Loucy (cell line): ENCODE results near the gene EEF1AKMT1.

Experiments
- H2AFZ ChIP-seq: fragments of 200-600 bp; sonication (generic); 2 replicates; pipeline ENCODE4 v1.6.0; 2016; ENCODE audit warnings: antibody characterized with exemption, mild to moderate bottlenecking, low read length, moderate library complexity
- H3F3A ChIP-seq: fragments of 200-600 bp; 2 replicates; pipeline ENCODE4 v1.6.0; 2016; ENCODE audit warnings: antibody characterized with exemption, low read depth, mild to moderate bottlenecking
- H3K27me3 ChIP-seq: fragments of 200-600 bp; sonication (generic); 2 replicates; pipeline ENCODE4 v1.6.1; 2014; ENCODE audit warnings: low read length, mild to moderate bottlenecking; ENCODE audit not compliant: insufficient read depth, poor library complexity, severe bottlenecking
- H3K36me3 ChIP-seq: fragments of 200-600 bp; sonication (generic); 2 replicates; pipeline ENCODE4 v1.6.1; 2016; ENCODE audit warnings: low read length; ENCODE audit not compliant: insufficient read depth
- H3K4me1 ChIP-seq: fragments of 200-600 bp; sonication (generic); 2 replicates; pipeline ENCODE4 v1.5.1; 2014; ENCODE audit warnings: low read length, mild to moderate bottlenecking; ENCODE audit not compliant: insufficient read depth, poor library complexity, severe bottlenecking
- H3K4me2 ChIP-seq: fragments of 200-600 bp; sonication (generic); 2 replicates; pipeline ENCODE4 v1.6.0; 2014; ENCODE audit warnings: antibody characterized with exemption, low read length, low read depth, mild to moderate bottlenecking; ENCODE audit not compliant: poor library complexity, severe bottlenecking
- H3K4me3 ChIP-seq: fragments of 200-600 bp; sonication (generic); 2 replicates; pipeline ENCODE4 v1.5.1; 2014; ENCODE audit warnings: low read length, mild to moderate bottlenecking, mixed read lengths; ENCODE audit not compliant: poor library complexity, severe bottlenecking
- H3K79me2 ChIP-seq: fragments of 200-600 bp; sonication (generic); 2 replicates; pipeline ENCODE4 v1.6.1; 2014; ENCODE audit warnings: low read length; ENCODE audit not compliant: insufficient read depth
- H3K9ac ChIP-seq: fragments of 200-600 bp; sonication (generic); 2 replicates; pipeline ENCODE4 v1.6.0; 2014; ENCODE audit warnings: mild to moderate bottlenecking, low read depth, low read length, moderate library complexity; ENCODE audit not compliant: poor library complexity, severe bottlenecking
- H3K9me2 ChIP-seq: fragments of 200-600 bp; sonication (generic); replicated peaks from 2 replicates; pipeline ENCODE4 v1.6.1; 2016; ENCODE audit warnings: low read depth, low read length, mixed read lengths
- H3K9me3 ChIP-seq: fragments of 200-600 bp; sonication (generic); 2 replicates; pipeline ENCODE4 v1.6.1; 2014; ENCODE audit warnings: mild to moderate bottlenecking, antibody characterized with exemption, low read length, low read depth; ENCODE audit not compliant: insufficient read depth
- H4K20me1 ChIP-seq: fragments of 200-600 bp; sonication (generic); 2 replicates; pipeline ENCODE4 v1.6.0; 2014; ENCODE audit warnings: antibody characterized with exemption, low read length, mild to moderate bottlenecking; ENCODE audit not compliant: insufficient read depth, poor library complexity, severe bottlenecking
- EZH2phosphoT487 ChIP-seq: fragments of 200-600 bp; IDR thresholded peaks from 2 replicates; pipeline ENCODE4 v1.6.1; 2018; ENCODE audit warnings: antibody characterized with exemption, mild to moderate bottlenecking, moderate library complexity, borderline replicate concordance
- TF ChIP-seq, protein P1 (sequence below): fragments of 200-600 bp; sonication (generic); conservative IDR thresholded peaks from 2 replicates; pipeline ENCODE4 v1.5.1; 2014; ENCODE audit warnings: mild to moderate bottlenecking, antibody characterized with exemption, low read length

Gene EEF1AKMT1

DNA sequence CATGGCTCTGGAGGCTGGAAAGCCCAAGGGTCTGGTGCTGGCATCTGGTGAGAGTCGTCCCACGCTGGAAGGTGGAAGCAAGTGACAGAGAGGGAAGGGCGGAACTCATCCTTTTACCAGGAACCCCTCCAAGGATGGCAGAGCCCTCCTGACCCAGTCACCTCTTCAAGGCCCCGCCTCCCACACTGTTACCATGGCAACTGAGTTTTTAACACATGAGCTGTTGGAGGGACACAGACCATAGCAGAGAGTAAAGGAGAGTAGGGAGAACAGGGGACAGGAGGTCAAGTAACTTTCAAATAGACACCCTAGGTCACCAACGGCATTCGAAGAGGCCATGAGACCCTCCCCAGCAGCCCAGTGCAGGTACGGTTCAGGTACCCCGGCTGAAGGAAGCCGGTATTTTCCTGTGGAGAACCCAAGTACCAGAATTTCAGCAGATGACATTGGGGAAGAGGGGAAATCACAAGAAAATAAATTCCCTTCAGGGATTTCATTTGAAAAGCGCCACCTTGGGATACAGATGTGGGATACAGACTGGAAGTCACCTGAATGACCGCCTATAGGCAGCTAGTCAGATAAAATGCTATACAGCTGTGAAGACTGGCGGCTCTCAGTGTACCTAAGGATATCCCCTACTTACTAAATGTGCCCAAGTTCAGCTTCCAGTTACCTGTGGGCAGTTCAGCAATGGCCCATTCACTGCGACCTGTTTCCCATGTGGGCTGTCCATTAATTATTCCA is 62.3 kb downstream of the EEF1AKMT1 start:
- Histone ChIP-seq H3K4me1 (peaks cover 3% of the 10 kb centered on the region), H3K4me2 (no peak overlapping the region), H2AFZ (no peak overlapping the region), H3K79me2 (no peaks in the 10 kb centered on the region), H3K4me3 (no peak overlapping the region), H3K9me3 (no peaks in the 10 kb centered on the region), H3F3A (no peaks in the 10 kb centered on the region), H3K27me3 (no peaks in the 10 kb centered on the region), H3K36me3 (no peaks in the 10 kb centered on the region), H3K9ac (no peak overlapping the region), H4K20me1 (no peaks in the 10 kb centered on the region), H3K9me2 (no peaks in the 10 kb centered on the region)
- TF ChIP-seq EZH2phosphoT487 = no peak
- TF ChIP-seq, protein P1, sequence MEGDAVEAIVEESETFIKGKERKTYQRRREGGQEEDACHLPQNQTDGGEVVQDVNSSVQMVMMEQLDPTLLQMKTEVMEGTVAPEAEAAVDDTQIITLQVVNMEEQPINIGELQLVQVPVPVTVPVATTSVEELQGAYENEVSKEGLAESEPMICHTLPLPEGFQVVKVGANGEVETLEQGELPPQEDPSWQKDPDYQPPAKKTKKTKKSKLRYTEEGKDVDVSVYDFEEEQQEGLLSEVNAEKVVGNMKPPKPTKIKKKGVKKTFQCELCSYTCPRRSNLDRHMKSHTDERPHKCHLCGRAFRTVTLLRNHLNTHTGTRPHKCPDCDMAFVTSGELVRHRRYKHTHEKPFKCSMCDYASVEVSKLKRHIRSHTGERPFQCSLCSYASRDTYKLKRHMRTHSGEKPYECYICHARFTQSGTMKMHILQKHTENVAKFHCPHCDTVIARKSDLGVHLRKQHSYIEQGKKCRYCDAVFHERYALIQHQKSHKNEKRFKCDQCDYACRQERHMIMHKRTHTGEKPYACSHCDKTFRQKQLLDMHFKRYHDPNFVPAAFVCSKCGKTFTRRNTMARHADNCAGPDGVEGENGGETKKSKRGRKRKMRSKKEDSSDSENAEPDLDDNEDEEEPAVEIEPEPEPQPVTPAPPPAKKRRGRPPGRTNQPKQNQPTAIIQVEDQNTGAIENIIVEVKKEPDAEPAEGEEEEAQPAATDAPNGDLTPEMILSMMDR = no peak

- Histone ChIP-seq H2AFZ (no peak overlapping the region), H3K9ac (no peak overlapping the region)
Observed at GRCh38 chr13:20709782-20710181, 64.0 kb downstream of the EEF1AKMT1 start.

DNA sequence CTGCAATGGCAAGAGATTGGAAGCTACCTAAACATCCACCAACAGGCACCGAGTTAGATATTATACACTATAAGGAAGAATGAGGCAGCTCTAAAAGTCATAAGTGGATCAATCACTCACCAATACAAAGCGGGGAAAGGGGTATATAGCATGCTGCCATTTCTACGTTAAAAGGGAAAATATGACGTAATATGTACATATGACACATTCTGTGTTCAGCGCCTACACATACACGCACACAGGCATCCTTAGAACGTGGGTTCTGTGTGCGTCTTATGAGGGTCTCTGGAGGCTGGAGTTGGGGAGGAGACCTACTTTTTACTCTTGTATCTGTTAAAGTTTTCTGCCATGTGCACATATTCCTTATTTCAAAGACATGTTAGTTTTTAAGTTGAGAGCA is 64.4 kb downstream of the EEF1AKMT1 start:
- Histone ChIP-seq H3F3A (no peaks in the 10 kb centered on the region), H3K9ac (no peak overlapping the region), H3K79me2 (no peaks in the 10 kb centered on the region), H3K27me3 (no peaks in the 10 kb centered on the region), H3K4me3 (no peak overlapping the region), H3K4me1 (peaks cover 3% of the 10 kb centered on the region), H2AFZ (no peak overlapping the region), H3K9me3 (no peaks in the 10 kb centered on the region), H3K9me2 (no peaks in the 10 kb centered on the region), H3K36me3 (no peaks in the 10 kb centered on the region), H4K20me1 (no peaks in the 10 kb centered on the region), H3K4me2 (no peak overlapping the region)
- TF ChIP-seq, protein P1 = no peak

More at GRCh38 chr13:20709782-20710181, 64.0 kb downstream of the EEF1AKMT1 start:
- no peaks in the 10 kb centered on the region for H3K27me3 ChIP-seq
- no peaks in the 10 kb centered on the region for H3K36me3 ChIP-seq
- no peaks in the 10 kb centered on the region for H4K20me1 ChIP-seq
- no peaks in the 10 kb centered on the region for H3K79me2 ChIP-seq
- no peak overlapping the region for H3K4me2 ChIP-seq
- no peaks in the 10 kb centered on the region for H3K9me2 ChIP-seq
- H3K4me3 ChIP-seq = no peak overlapping the region
- H3F3A ChIP-seq = no peaks in the 10 kb centered on the region
- H3K9me3 ChIP-seq = no peaks in the 10 kb centered on the region
- peaks cover 3% of the 10 kb centered on the region for H3K4me1 ChIP-seq
- TF ChIP-seq EZH2phosphoT487 = no peak
- TF ChIP-seq, protein P1 = no peak
